ENCODE data around the gene RARRES2.
"Not testable (repeated sequence)": the region's sequence is repeated elsewhere in the genome, so short reads cannot be mapped to it uniquely, and the experiment has no call there.

The RARRES2 gene

GRCh38 chr7:150308575-150308974, 32.9 kb downstream of the RARRES2 start:
- Histone ChIP-seq H3K4me3 (replicated peaks; ENCODE audit: insufficient read depth, low read length) (no peak overlapping the region), H3K27me3 (ENCODE audit: insufficient read depth, poor library complexity, severe bottlenecking) (no peaks in the 10 kb centered on the region), H3K27ac (replicated peaks) (no peak overlapping the region)
- DNase-seq (ENCODE audit: low read depth in 1 of 2, low spot score in 1 of 2): no peak
- TF ChIP-seq REST (IDR thresholded peaks at IDR 0.05; ENCODE audit: insufficient replicate concordance, low read depth): no peak
- TF ChIP-seq CTCF (IDR thresholded peaks at IDR 0.05; ENCODE audit: insufficient read depth, low read length): no peak
- no peak for TF ChIP-seq GABPA (IDR thresholded peaks at IDR 0.05; ENCODE audit: low read depth)
- no peak for TF ChIP-seq POLR2AphosphoS5 (IDR thresholded peaks at IDR 0.05; ENCODE audit: low read depth)
- TF ChIP-seq SPI1 (IDR thresholded peaks at IDR 0.05; ENCODE audit: borderline replicate concordance, low read depth): no peak

- Histone ChIP-seq H3K4me3 (replicated peaks; ENCODE audit: insufficient read depth, low read length) (no peak overlapping the region), H3K27ac (replicated peaks) (no peak overlapping the region), H3K27me3 (ENCODE audit: insufficient read depth, poor library complexity, severe bottlenecking) (no peaks in the 10 kb centered on the region)
- no peak for DNase-seq (ENCODE audit: low read depth in 1 of 2, low spot score in 1 of 2)
- TF ChIP-seq SPI1 (IDR thresholded peaks at IDR 0.05; ENCODE audit: borderline replicate concordance, low read depth) (no peak), GABPA (IDR thresholded peaks at IDR 0.05; ENCODE audit: low read depth) (no peak), REST (IDR thresholded peaks at IDR 0.05; ENCODE audit: insufficient replicate concordance, low read depth) (no peak), CTCF (IDR thresholded peaks at IDR 0.05; ENCODE audit: insufficient read depth, low read length) (no peak), POLR2AphosphoS5 (IDR thresholded peaks at IDR 0.05; ENCODE audit: low read depth) (no peak)
Observed at GRCh38 chr7:150307904-150308303, 33.5 kb downstream of the RARRES2 start.

GRCh38 chr7:150307129-150307528, 34.3 kb downstream of the RARRES2 start:
- no peak for TF ChIP-seq POLR2AphosphoS5 (IDR thresholded peaks at IDR 0.05; ENCODE audit: low read depth)
- TF ChIP-seq REST (IDR thresholded peaks at IDR 0.05; ENCODE audit: insufficient replicate concordance, low read depth): no peak
- TF ChIP-seq SPI1 (IDR thresholded peaks at IDR 0.05; ENCODE audit: borderline replicate concordance, low read depth): no peak
- TF ChIP-seq CTCF (IDR thresholded peaks at IDR 0.05; ENCODE audit: insufficient read depth, low read length): no peak
- TF ChIP-seq GABPA (IDR thresholded peaks at IDR 0.05; ENCODE audit: low read depth): no peak
- DNase-seq (ENCODE audit: low read depth in 1 of 2, low spot score in 1 of 2): no peak
- Histone ChIP-seq H3K27ac (replicated peaks) (no peak overlapping the region), H3K4me3 (replicated peaks; ENCODE audit: insufficient read depth, low read length) (no peak overlapping the region), H3K27me3 (ENCODE audit: insufficient read depth, poor library complexity, severe bottlenecking) (no peaks in the 10 kb centered on the region)

- H3K27me3 ChIP-seq (ENCODE audit: insufficient read depth, poor library complexity, severe bottlenecking); H3K4me3 ChIP-seq (replicated peaks; ENCODE audit: insufficient read depth, low read length); DNase-seq (ENCODE audit: low read depth in 1 of 2, low spot score in 1 of 2); H3K27ac ChIP-seq (replicated peaks): not testable (repeated sequence)
Observed at GRCh38 chr7:150306377-150306776, 35.1 kb downstream of the RARRES2 start.

GRCh38 chr7:150305903-150306284, 35.5 kb downstream of the RARRES2 start:
- not testable (repeated sequence) for H3K27ac ChIP-seq (replicated peaks); DNase-seq (ENCODE audit: low read depth in 1 of 2, low spot score in 1 of 2); H3K4me3 ChIP-seq (replicated peaks; ENCODE audit: insufficient read depth, low read length); H3K27me3 ChIP-seq (ENCODE audit: insufficient read depth, poor library complexity, severe bottlenecking)

- not testable (repeated sequence) for DNase-seq (ENCODE audit: low read depth in 1 of 2, low spot score in 1 of 2); H3K27ac ChIP-seq (replicated peaks); H3K27me3 ChIP-seq (ENCODE audit: insufficient read depth, poor library complexity, severe bottlenecking); H3K4me3 ChIP-seq (replicated peaks; ENCODE audit: insufficient read depth, low read length)
Observed at GRCh38 chr7:150305259-150305902, 36.0 kb downstream of the RARRES2 start.

All from HL-60 (cell line).